ENCODE measurements around the gene GCC2.

GRCh38 chr2:108552566-108552965 is 103.6 kb downstream of the GCC2 start:
- TF ChIP-seq EZH2phosphoT487 (IDR thresholded peaks at IDR 0.05): no peak
- no peak for TF ChIP-seq CTCF (IDR thresholded peaks at IDR 0.05)
